Stimulated activated CD4-positive, alpha-beta T cell treated with anti-CD3 and anti-CD28 coated beads, Interleukin-2, amount 100 ng/mL, for 48 hours (primary cell): ENCODE measurements around the gene ACADVL.
"Not testable (repeated sequence)": the region's sequence is repeated elsewhere in the genome, so short reads cannot be mapped to it uniquely, and the experiment has no call there.

Experiments
- DNase-seq, 2 donors: peaks; one replicate each; pipeline ENCODE4 v3.0.0-alpha.2; 2020

Gene ACADVL

DNA sequence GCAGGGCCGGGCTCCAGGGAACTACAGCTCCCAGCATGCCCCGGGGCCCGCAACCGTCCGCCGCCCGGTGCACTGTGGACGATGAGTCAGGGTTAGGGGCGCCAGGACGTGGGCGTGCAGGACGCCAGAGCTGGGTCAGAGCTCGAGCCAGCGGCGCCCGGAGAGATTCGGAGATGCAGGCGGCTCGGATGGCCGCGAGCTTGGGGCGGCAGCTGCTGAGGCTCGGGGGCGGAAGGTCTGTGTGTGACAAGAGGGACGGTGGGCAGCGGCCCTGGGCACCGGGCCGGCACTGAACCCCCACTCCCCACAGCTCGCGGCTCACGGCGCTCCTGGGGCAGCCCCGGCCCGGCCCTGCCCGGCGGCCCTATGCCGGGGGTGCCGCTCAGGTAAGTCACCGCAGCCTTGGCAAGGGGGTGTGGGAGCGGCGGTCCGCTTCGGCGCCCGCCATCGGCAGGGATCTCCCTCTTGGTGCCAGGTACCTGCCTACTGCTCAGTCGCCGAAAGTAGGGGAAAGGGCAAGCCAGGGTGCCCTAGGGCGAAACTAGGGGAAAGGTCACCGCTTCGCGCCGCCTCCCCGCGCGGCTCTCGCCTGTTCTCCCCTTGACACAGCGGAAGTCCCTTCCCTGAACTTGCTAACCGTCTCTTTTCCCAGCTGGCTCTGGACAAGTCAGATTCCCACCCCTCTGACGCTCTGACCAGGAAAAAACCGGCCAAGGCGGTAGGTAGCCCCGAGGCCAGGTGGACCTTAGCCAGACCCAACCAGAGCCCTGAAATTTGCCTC lies at the start of gene ACADVL, which contains the start of gene DLG4:
TSS of gene ACADVL (plus strand) at position 127 of the 781 bp plus-strand sequence. CDS start at position 174, 47 bp downstream.
TSS of gene DLG4 (minus strand) at position 25 of the 781 bp plus-strand sequence.
- peak; percentile 73 to 78 for DNase-seq

DNA sequence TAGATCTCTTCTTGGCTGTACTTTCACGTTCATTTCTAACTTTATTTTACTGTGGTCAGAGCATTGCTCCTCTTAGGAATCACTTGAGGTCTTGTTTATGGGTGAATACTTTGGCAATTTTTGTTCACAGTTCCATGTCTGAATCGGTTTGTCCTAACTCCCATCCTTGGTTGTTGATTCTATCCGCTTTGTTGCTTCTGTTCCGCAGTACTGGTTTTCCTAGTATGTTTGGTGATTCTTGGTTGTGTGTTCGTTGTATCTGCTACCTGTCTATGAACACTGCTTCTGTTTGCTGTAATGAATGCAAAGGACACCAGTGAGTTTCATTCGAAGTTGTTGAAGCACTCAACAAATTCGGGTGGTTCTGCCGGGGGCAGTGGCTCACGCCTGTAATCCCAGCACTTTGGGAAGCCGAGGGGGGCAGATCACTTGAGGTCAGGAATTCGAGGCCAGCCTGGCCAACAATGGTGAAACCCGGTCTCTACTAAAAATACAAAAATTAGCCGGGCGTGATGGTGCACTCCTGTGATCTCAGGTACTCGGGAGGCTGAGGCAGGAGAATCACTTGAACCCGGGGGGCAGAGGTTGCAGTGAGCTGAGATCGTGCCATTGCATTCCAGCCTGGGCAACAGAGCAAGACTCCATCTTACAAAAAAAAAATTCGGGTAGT lies 47.1 kb upstream of the ACADVL start:
- DNase-seq: not testable (repeated sequence)

DNA sequence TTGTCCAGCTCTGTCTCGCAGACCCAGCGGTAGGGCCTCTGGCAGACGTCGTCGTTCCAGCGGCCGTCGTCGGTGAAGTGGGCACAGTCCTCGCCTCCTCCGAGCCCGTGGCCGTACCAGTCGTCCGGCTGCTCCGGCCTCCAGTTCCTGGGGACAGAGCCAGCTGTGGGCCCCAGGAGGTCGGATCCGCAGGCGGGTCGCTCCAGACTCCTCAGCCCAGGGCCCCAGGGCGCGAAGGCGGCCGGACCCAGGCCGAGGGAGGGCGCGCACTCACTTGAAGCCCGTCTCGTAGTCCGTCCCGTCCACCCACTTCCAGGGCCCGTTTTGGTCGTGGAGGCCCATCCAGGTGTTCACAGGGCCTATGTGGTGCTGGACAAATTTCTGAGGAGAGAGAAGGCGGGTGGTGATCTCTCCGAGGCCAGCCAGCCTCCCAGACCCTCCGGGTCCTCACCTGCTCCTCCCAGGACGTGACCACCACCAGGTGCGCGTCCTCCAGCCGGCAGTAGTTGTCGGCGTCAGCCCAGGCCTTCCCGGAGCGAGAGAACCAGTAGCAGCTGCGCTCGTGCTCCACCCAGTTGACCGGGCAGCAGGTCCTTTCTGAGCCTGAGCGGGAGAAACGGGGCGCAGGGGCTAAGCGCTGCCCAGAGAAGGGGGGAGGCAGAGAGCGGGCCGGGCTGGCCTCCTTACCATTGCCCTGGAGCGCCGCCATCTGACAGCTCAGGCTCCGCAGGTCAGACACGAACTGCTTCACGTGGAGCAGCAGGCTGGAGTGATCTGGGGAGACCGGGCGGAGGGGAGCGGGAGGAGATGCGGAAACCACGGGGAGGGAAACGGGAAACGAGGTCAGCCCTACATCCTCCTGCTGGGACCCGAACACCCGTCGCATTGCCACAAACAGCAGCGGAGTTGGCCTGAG lies 45.8 kb upstream of the ACADVL start:
- peak; percentile 19 to 26 for DNase-seq

DNA sequence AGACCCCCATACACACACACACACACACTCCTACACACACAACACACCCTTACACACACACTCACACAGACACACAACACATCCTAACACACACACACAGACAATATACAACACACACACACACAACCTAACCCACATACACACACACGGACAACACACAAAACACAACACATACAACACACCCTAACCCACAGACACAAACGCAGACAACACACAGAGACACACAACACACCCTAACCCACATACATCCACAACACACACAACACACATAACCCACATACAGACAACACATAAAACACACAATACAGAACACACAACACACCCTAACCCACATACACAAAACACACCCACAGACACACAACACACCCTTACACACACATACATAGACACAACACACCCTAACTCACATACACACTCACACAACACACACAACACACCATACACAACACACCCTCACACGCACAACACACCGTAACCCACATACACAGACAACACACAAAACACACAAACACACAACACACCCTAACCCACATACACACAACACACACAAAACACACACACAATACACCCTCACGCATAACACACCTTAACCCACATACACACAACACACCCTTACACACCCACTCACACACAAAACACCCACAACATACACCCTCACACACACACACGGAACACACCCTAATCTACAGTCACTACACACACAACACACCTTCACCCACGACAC lies 45.0 kb upstream of the ACADVL start:
- DNase-seq: no peak

DNA sequence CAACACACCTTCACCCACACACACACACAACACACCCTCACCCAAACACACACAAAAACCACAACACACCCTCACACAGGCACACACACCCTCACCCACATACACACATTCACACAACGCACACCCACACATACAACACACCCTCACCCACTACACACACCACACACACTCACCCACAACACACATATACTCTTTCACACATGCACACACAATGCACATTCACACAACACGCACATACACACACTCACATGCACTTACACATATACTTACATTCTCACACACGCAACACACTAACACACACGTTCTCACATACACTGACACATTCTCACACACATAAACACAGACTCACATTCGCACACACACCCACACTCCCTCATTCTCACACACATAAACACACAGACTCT lies 44.4 kb upstream of the ACADVL start:
- DNase-seq: no peak

DNA sequence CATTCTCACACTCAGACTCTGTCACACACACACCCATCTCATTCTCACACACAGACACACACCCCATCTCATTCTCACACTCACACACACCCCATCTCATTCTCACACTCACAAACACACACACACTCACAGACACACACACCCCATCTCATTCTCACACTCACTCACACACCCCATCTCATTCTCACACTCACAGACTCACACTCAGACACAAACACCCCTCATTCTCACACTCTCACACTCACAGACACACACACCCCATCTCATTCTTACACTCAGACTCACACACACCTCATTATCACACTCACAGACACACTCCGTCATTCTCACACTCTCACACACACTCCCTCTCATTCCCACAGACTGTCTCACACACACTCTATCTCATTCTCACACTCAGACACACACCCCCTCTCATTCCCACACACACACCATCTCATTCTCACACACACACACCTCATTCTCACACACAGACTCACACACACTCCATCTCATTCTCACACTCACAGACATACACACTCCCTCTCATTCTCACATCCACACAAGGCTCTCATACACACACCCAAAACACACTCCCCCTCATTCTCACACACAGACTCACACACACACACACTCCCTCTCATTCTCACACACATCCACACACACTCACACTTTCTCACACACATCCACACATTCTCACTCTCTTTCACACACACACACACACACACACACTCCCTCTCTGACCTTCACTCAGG lies 43.5 kb upstream of the ACADVL start:
- no peak for DNase-seq

DNA sequence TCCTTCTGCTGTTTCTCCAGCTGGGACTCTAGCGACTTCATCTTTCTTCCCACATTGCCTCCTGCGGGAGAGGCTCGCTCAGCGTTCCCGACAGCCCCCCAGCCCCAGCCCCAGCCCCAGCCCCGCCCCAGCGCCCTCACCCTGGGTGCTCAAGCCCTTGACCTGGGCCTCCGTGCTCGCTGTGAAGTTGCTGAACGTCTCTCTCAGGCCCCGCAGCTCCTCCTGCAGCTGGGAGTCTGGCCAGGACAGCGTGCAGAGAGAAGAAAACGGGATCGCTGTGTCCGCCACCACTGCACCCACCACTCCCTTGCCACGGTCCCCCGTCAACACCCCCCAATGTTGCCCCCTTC lies 42.9 kb upstream of the ACADVL start:
- no peak for DNase-seq

DNA sequence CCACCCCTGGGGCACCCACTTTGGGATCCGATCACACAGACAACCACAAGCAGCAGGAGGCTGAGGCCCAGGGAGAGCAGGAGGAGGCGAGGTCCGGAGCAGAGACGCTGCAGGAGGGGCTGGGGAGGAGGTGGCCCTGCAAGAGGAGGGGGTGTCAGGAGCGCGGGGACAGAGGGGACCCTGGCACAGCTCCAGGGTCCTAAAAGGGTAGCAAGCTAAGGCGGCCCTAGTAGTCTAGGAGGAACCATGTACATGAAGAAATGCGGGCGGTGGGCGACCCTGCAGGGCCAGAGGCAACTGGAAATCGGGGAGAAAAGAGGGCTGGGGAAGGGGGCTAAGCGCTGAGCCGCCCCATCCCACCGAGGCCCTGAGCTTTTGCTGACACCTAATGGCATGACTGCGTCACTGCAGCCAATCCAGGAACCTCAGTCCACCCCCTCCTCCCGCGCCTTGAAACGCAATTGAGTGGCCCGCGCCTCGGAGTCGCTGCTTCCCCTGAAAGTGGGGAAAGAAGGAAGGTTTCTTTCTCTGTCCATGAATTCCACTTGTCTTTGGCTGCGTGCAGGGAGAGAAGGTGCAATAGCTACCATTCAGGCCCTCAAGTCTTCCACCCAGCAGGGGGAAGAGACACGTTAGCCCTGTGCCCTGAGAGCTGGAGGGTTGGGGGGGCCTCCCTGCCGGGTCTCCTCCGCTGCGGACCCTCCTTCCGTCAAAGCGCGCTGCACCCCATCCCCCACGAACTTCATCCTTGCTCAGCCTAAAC lies 42.4 kb upstream of the ACADVL start:
- peak; percentile 58 to 61 for DNase-seq

DNA sequence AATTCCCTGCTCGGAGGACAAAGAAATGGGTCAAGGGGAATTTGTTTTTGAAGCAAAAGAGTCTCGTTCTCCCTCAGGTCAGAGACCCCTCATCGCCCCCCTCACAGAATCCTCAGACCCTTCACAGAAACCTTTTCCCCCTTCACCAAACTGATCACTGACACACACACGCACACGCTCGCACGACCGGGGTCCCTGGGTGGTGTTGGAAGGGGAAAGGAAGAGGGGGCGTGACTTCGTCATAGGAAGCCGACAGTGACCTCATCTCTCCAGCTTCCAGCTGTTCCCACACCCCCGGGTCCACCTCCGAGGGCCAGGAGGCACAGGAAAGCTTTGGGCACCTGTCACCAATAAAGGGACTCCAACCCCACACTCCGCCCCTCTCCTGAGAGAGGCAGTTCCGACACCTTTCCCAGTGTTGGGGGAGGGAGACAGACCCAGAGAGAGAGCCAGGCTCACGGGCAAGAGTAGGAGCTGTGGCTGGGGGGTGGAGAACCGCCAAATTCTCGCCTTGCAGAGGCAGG lies 41.7 kb upstream of the ACADVL start:
- no peak for DNase-seq

DNA sequence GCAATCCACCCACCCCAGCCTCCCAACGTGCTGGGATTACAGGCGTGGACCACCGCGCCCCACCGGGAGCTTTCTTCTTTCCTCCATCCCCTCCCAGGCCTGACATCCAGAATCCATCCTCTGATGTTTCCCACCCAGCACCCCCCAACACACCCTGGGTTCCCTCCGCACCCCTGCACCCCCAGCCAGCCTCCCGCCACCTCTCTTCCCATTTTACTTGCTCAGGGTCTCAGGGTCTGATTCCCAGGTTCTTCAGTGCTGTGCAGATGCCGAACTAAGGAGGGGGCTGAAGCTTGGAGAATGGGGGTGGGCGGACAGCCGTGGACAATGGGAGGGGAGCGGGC lies 40.8 kb upstream of the ACADVL start:
- DNase-seq: no peak

DNA sequence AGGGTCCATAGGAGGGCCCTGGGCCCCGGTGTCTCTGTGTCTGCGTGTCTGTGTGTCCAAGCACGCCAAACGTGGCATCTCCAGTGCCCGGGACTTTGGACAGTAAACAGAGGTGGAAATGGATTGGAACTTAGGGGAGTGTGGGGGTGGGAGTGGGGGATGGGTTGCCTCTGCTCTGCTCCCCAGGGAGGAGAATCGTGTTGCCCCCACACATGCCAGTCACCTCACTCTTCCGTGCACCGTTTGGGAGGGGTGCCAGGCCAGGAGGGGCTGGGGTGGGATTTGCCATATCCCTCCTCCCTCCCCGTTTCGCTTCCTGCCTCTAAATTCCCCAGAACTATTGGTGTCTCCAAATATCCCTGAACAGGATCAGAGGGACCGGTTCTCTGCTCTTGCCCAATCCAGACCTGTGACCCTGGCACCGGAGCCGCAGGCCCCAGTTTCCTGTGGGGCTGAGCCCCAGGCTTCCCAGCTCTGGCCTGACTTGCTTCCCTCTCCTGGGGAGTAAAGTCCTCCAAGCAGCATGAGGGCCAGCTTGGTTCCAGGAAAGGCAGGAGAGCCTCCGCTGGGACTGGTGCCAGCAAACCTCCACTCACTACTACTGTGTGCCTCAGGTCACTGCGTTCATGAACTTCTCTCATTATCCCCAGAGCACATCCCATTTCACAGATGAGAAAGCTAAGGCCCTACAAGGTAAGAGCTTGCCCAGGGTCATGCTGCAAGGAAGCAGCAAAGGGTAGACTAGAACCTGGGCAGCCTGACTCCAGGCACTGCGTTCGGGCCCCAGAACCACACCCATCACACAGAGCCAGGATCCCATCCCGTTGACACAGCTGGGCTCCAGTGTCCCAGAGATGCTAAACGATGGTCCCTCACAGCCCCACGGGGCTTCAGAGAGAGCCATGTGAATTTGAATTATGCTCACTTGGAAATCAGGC lies 40.2 kb upstream of the ACADVL start, which contains the start of gene ASGR1:
TSS of gene ASGR1 (minus strand) at position 54 of the 938 bp plus-strand sequence. CDS start 807 bp downstream, outside the sequence.
- DNase-seq: no peak

DNA sequence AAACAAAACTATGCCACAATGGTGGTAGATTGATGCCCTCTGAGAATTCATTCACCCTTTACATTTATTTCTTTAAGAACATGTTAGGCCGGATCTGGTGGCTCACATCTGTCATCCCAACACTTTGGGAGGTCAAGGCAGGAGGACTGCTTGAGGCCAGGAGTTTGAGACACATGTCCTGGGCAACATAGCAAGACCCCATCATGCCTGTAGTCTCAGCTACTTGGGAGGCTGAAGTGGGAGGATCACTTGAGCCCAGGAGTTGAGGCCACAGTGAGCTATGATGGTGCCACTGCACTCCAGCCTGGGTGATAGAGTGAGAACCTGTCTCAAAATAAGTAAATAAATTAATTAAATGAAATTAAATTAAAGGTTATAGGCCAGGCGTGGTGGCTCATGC lies 37.6 kb upstream of the ACADVL start:
- DNase-seq: not testable (repeated sequence)

DNA sequence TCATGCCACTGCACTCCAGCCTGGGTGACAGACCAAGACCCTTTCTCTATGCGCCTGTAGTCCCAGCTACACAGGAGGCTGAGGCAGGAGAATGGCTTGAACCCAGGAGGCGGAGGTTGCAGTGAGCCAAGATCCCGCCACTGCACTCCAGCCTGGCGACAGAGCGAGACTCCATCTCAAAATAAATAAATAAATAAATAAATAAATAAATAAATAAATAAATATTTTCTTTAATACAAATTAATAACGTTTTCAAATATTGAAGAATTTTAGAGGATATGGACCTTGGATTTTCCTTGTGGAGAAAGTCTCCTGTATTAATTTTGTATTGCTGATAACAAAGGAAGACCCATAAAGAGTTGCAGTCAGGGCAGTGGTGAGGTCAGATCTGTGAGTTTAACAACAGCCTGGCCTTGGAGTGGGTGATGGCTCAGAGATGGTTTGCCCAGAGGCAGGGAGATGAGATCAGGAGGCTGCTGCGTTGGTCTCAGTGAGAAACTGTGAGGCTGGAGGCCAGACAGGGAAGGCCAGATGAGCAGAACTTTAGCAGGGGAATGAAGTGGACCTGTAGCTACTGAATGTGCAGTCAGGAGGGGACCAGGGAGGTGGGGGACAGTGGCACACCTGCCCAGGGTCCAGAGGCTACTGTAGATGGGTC lies 36.2 kb upstream of the ACADVL start:
- no peak for DNase-seq

DNA sequence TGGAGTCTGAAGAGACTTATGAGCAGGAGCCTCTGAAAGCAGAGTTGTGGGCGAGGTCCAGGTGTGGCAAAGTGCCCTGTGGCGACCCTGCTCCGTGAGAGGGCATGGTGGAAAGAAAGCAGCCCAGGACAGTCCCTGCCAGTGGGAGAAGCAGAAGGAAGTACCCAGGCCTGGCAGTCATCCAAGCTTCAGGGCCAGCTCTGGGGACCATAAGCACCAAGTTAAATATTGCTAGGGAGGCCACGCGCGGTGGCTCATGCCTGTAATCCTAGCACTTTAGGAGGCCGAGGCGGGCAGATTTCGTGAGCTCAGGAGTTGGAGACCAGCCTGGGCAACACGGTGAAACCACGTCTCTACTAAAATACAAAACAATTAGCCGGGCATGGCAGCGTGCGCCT lies 35.6 kb upstream of the ACADVL start:
- DNase-seq: no peak

DNA sequence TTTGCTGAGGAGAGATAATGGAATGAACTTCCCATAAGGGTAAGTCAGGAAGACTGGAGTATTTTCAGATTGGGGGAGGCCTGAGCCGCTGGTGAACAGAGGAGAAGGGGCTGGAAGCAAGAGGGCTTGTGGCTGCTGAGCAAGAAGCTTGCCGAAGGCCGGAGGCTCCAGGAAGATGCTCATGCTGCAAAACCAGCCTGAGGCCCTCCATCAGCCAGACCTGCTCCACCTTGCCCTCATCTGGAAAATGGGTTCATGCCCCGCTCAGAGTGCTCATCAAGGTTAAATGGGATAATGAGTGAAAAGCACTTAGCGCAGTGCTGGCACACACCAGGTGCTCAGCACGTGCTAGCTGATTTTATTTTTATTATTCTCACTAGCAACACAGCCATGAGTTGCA lies 35.1 kb upstream of the ACADVL start:
- no peak for DNase-seq

DNA sequence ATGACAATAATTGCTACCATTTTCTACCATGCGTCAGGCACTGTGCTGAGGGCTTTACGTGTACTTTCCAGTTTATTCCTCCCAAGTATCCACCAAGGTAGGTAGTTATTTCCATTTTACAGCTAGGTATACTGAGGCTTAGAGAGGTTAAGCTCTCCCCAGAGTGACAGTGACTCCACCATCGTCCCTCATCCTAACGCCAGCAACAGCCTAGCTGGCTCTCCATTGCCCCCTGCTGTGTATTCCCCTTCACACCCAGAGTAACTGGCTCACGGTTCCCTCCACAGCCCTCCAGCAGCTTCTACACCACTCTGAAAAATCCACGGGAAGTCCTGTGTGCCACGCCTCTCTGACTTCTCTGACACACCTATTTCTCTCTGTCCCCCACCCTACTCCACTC lies 33.5 kb upstream of the ACADVL start:
- DNase-seq: no peak

DNA sequence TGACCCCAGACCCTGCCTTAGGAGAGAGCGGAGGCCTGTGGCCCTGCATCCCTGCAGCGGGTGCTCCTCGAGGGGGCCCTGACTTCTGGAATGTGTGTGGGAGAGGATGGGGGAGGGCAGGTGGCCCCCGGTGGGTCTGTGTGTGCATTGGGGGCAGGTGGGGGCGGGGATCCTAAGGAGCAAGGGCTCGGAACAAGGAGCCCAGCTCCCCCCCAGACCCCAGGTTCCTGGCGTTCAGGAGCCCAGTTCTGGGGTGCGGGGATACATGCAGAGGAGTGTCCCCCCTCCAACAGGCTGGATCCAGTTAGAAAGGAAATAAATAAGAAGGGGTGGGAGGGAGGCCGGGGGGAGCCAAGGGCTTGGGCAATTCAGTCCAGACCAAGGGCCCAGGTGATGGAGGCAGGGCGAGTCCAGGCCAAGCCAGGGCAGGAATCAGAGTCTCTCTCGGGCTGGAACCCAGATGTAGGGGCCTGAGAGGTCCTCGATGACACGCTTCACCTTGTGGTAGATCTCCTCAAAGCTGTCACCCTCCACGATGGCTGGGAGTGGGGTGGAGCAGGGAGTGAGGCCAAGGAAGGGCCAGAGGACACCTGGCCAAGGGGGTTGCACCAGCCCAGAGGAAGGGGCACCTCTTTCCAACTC lies 29.3 kb upstream of the ACADVL start:
- DNase-seq: no peak

DNA sequence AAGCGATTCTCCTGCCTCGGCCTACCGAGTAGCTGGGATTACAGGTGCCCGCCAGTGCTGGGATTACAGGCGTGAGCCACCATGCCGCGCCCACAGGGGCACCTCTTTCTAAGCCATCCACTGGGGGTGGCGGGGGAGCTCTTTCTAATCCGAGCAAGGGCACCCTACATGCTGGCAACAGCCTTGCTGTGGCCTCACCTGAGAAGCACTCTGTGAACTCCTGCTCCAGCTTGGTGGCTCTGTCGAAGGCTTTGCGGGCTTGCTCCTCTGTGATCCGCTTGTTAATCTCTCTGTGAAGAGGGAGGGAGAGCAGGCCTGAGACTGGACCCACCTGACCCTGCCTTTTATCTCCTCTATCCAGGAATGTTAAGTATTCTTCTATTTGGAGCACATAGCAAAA lies 28.7 kb upstream of the ACADVL start:
- no peak for DNase-seq
